ENCODE results near the gene CDH4.

The CDH4 gene

DNA sequence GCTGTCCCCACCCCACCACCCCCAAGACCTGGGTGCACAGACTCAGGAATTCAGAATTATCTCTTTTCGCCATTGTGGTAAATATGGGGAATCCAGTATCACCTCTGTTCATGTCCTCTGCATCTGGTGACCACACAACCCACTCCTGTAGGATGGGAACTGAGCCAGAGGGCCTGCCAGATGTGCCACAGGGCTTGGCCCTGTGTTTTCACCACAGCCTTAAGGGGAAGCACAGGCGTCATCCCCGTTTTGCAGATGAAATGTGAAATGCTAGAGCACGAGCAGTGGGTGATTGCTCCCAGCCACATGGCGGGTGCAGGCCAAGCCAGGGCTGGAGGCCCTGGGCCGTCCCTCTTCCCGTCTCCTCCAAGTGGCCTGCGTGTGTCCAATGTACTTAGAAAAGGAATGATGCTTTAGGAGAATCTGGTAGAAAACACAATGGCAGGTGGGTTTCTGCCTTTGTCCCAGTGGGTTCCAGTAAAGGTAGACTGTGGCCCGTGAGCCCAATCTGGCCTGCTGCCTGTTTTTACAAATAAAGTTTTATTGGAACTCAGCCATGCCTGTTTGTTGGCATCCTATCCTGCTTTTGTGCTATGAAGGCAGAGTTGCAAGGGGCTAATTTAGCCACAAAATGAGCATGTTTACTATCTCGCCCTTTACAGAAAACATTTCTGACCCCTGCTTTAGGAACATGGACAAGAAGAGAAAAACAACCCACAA is 309.2 kb downstream of the CDH4 start:
- DNase-seq (ENCODE audit: low read depth): no peak

GRCh38 chr20:61562491-61562890 is 310.4 kb downstream of the CDH4 start:
- DNase-seq (ENCODE audit: low read depth): no peak

DNA sequence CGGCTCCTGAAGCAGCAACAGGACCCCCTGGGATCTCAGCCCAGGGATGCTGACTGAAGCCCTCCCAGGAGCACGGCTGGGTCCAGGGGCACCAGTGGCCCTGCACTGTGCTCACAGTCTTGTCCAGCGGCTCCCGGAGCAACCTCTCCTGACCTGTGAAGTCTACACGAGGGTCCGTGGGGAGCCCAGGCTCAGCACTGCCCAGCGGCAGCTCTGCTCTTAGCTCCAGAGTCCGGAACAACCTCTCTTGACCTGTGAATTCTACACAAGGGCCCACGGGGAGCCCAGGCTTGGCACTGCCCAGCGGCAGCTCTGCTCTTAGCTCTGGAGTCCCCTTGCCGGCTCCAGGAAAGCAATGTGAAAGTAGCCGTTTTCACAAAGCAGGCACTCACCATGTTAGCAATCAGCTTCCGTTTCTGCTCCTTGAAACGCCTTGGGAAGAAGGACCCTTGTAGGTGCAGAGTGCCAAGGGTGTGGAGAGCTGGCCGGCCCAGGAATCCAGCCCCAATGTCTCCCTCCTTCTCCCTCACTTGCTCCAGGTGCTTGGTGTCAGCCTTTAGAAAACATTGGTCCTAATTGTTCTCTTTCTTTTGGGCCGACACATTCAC is 310.9 kb downstream of the CDH4 start:
- no peak for DNase-seq (ENCODE audit: low read depth)

GRCh38 chr20:61564628-61565027 is 312.6 kb downstream of the CDH4 start:
- DNase-seq (ENCODE audit: low read depth): no peak

GRCh38 chr20:61565791-61566190 is 313.7 kb downstream of the CDH4 start:
- DNase-seq (ENCODE audit: low read depth): no peak

- DNase-seq (ENCODE audit: low read depth): no peak
Observed at GRCh38 chr20:61566691-61567090, 314.6 kb downstream of the CDH4 start.

GRCh38 chr20:61567204-61567603 is 315.1 kb downstream of the CDH4 start:
- no peak for DNase-seq (ENCODE audit: low read depth)

- DNase-seq (ENCODE audit: low read depth): no peak
Observed at GRCh38 chr20:61569825-61570224, 317.8 kb downstream of the CDH4 start.

DNA sequence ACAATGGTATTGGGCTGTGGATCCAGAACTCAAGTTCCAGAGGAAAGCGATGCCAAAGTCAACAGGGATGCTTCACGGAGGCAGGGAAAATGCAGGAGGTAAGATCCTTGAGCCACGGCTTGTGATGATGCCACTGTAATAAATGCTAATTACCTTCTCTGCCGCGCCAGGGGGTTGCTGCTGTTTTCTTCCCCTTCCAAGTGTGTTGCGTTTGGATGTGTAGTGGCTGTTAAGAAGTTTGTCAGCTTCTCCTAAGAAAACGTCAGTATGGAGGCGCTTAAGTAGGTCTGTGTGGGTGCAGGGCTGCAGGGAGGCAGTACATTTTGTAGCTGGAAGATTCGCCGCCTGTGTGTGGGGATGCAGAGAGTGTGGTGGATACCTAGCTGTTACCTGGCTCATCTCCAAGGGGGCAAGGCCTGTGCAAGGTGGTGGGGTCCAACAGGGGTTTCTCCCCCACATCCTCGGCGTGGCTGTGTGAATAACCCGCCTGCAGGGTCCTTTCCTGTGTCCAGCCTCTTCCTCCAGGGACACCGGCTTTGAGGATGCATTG is 318.7 kb downstream of the CDH4 start:
- DNase-seq (ENCODE audit: low read depth): no peak

DNA sequence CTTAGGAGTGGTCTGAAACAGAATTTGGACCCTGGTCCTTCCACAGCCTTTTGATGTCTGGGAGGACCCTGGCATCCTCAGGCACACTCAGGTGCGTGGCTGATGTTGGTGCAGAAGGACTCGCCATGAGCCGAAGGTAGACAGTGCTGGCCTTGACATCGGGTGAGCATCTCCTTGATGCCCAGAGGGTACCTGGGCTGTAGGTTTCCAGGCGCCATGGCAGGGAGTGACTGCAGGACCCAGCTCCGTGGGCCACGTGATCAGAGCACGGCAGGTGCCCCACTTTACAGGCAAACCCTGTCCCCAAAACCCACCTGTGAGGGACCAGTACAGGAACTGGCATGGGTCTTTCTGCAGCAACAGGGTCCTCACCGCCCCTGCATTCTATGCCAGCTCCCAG is 319.2 kb downstream of the CDH4 start:
- DNase-seq (ENCODE audit: low read depth): no peak

DNA sequence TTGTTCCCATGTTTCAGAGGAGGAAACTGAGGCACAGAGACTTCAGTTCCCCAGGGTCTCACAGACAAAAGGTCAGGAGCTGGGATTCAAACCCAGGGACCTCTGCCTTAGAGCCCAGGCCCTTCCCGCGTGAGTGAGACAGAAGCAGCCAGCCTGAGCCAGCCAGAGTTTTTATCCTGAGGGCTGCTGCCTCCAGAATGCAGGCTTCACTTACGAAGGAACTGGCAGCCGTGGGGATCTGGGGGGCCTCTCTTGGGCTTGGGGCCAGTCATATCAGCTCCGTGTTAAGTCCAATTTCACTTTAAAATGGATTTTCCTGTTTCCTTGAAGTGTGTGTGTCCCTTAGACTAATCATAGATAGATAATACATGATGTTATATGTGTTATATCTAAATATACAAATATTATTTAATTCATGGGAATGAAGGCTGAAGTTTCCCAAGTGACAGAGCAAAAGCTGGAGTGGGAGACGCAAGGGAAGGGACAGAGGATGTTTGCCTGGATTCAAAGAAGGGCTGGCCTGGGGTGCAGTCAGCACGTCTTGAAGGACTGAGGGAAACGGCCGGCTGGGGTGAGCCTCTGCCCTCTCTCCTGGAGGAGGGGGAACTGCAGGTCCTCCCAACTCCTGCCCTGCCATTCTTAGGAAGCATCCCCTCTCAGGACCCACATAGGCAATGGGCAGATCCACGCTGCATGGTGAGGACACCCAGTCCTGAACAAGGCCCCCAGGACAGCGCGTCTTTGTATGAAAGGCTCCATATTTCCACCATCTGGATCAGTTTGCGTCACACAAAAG is 320.1 kb downstream of the CDH4 start:
- no peak for DNase-seq (ENCODE audit: low read depth)

- no peak for DNase-seq (ENCODE audit: low read depth)
Observed at GRCh38 chr20:61572789-61573188, 320.7 kb downstream of the CDH4 start.

- no peak for DNase-seq (ENCODE audit: low read depth)
Observed at GRCh38 chr20:61573415-61574305, 321.6 kb downstream of the CDH4 start.

DNA sequence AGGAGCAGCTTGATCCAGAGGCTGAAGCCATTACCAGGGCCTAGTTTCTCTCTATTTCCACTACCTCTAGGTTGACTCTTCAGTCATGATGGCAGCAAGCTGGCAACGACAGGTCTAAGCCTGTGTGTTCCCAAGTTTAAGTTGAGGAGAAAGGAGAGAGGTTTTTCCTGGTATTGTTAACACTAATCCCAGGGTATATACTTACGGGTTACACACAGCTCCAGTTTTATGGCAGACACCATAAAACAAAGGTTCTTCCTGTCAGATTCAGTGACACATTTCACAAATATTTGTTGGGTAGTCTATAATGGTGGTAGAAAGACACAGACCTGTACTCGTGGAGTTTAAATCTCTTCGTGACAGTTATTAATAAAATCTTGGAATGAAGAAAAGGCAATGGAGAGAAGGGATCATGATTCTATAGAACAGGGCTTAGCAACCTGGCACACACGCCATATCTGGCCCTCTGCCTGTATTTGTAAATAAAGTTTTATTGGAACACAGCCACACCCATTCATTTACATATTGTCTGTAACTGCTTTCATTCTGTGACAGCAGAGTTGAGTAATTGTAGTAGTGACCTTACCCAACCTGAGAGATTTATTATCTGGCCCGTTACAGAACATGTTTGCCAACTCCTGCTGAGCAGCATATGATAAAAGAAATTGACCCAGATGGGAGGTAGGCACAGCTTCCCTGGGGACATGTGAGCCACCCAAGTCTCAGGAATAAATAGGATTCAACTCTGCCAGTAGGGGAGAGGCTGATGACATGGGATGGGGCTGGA is 323.3 kb downstream of the CDH4 start:
- no peak for DNase-seq (ENCODE audit: low read depth)

- no peak for DNase-seq (ENCODE audit: low read depth)
Observed at GRCh38 chr20:61576372-61576771, 324.3 kb downstream of the CDH4 start.

- DNase-seq (ENCODE audit: low read depth): no peak
Observed at GRCh38 chr20:61577065-61577464, 325.0 kb downstream of the CDH4 start.

- no peak for DNase-seq (ENCODE audit: low read depth)
Observed at GRCh38 chr20:61579908-61580307, 327.8 kb downstream of the CDH4 start.

DNA sequence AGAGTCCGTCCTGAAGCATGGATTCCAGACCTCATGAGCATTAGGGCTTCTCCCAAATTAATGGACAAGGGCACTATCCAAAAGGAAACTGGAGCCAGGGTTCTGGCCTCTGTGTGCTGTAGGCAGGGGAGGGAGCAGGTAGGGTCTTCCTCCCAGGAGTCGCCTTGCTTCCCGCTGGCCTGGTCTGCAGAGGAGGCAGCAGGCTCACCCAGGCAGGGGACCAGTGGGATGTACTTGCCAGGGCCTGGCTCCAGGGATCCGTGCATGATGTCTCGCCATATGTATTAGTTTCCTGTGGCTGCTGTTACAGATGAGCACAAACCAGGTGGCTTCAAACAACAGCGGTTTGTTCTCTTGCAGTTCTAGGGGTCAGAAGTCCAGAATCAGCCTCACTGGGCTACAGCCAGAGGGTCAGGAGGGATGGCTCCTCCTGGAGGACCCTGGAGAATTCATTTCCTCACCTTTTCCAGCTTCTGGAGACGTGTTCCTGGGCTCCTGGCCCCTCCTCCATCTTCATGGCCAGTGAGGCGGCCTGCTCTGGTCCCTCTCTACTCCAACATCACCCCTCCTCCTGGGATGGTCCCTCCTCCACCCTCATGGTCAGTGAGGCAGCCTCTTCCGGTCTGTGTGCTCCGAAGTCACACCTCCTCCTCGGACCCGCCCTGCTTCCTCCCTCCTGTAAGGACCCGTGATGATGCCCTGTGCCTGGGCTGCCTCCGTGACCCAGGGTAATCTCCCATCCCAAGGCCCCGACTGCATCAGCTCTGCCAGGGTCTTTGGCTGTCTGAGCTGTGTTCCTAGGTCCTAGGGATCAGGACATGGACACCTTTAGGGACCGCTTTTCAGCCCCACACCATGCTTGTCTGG is 329.1 kb downstream of the CDH4 start:
- no peak for DNase-seq (ENCODE audit: low read depth)

DNA sequence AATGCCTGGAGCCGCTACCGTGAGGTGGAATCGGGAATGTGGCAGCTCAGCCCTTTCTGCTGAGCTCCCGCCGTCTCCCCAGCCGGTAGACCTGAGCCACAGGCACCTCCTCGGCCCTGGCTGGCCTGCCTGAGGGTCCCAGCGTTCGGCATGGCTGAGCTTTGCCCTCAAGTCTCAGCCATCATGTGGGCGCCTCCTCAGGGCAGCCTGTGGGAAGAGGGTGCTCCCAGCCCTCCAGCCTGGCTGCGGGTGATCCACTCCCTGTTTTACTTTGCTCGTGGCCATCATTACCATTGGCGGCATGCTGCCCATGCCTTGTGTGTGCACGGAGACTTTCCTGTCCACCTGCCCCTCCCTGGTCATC is 329.7 kb downstream of the CDH4 start:
- no peak for DNase-seq (ENCODE audit: low read depth)
